CD4-positive, alpha-beta T cell treated with Interleukin-1 beta for 1 hour (primary cell): ENCODE measurements around the gene EGFLAM.

ENCODE experiments used
- DNase-seq, 2 donors: peaks; one replicate each; pipeline ENCODE4 v3.0.0-alpha.2; 2020 to 2022

The EGFLAM gene

GRCh38 chr5:38453921-38454320 is 195.6 kb downstream of the EGFLAM start:
- DNase-seq, result no peak

- no peak for DNase-seq
Observed at GRCh38 chr5:38455796-38456330, 197.5 kb downstream of the EGFLAM start.

GRCh38 chr5:38456657-38457399 is 198.5 kb downstream of the EGFLAM start:
- DNase-seq, result no peak

GRCh38 chr5:38458174-38458573 is 199.8 kb downstream of the EGFLAM start:
- no peak for DNase-seq

GRCh38 chr5:38462976-38463633 is 204.7 kb downstream of the EGFLAM start:
- DNase-seq, result no peak

GRCh38 chr5:38463634-38464521 is 205.5 kb downstream of the EGFLAM start:
- DNase-seq, result no peak

- no peak for DNase-seq
Observed at GRCh38 chr5:38465061-38465460, 206.7 kb downstream of the EGFLAM start.

- no peak for DNase-seq
Observed at GRCh38 chr5:38465702-38466423, 207.5 kb downstream of the EGFLAM start.

- DNase-seq, result no peak
Observed at GRCh38 chr5:38466424-38467189, 208.2 kb downstream of the EGFLAM start.

GRCh38 chr5:38467353-38468040 is 209.1 kb downstream of the EGFLAM start:
- no peak for DNase-seq

- no peak for DNase-seq
Observed at GRCh38 chr5:38468202-38468673, 209.9 kb downstream of the EGFLAM start.

GRCh38 chr5:38468978-38469706 is 210.8 kb downstream of the EGFLAM start:
- no peak for DNase-seq

GRCh38 chr5:38469707-38470267 is 211.4 kb downstream of the EGFLAM start:
- DNase-seq, result no peak

- DNase-seq, result no peak
Observed at GRCh38 chr5:38471709-38472108, 213.3 kb downstream of the EGFLAM start.

- no peak for DNase-seq
Observed at GRCh38 chr5:38472541-38472940, 214.2 kb downstream of the EGFLAM start.

GRCh38 chr5:38473008-38473407 is 214.6 kb downstream of the EGFLAM start:
- no peak for DNase-seq

GRCh38 chr5:38478166-38478565 is 219.8 kb downstream of the EGFLAM start:
- DNase-seq, result no peak

- DNase-seq, result no peak
Observed at GRCh38 chr5:38478878-38479277, 220.5 kb downstream of the EGFLAM start.

GRCh38 chr5:38479315-38479904 is 221.1 kb downstream of the EGFLAM start:
- DNase-seq, result no peak
